Sigmoid colon (tissue), 4 donors: ENCODE results near the gene SH3TC2.

Source experiments
- EP300 ChIP-seq, 4 donors: sonication (generic); formaldehyde crosslinking; IDR thresholded peaks; one replicate each; pipeline ENCODE4 v1.6.1; 2017; ENCODE audit warnings: antibody characterized with exemption in 4 of 4
- POLR2A ChIP-seq, 2 donors: fragments of 450-650 bp; IDR thresholded peaks; one replicate each; pipeline ENCODE4 v1.6.1; 2016; ENCODE audit warnings: antibody characterized with exemption in 2 of 2, mild to moderate bottlenecking in 2 of 2, moderate library complexity in 2 of 2
- POLR2AphosphoS5 ChIP-seq, 4 donors: sonication (generic); formaldehyde crosslinking; IDR thresholded peaks; one replicate each; pipeline ENCODE4 v1.6.1; 2017; ENCODE audit warnings: antibody characterized with exemption in 4 of 4
- TF ChIP-seq, protein P1 (sequence below), 4 experiments: fragments of 450-650 bp in 3 of 4; fragments of 200-600 bp in 1 of 4; IDR thresholded peaks; one replicate each; pipeline ENCODE4 v1.5.1; 2016 to 2019; ENCODE audit warnings: antibody characterized with exemption in 4 of 4, mild to moderate bottlenecking in 3 of 4, moderate library complexity in 2 of 4

- TF ChIP-seq, protein P1, sequence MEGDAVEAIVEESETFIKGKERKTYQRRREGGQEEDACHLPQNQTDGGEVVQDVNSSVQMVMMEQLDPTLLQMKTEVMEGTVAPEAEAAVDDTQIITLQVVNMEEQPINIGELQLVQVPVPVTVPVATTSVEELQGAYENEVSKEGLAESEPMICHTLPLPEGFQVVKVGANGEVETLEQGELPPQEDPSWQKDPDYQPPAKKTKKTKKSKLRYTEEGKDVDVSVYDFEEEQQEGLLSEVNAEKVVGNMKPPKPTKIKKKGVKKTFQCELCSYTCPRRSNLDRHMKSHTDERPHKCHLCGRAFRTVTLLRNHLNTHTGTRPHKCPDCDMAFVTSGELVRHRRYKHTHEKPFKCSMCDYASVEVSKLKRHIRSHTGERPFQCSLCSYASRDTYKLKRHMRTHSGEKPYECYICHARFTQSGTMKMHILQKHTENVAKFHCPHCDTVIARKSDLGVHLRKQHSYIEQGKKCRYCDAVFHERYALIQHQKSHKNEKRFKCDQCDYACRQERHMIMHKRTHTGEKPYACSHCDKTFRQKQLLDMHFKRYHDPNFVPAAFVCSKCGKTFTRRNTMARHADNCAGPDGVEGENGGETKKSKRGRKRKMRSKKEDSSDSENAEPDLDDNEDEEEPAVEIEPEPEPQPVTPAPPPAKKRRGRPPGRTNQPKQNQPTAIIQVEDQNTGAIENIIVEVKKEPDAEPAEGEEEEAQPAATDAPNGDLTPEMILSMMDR (IDR thresholded peaks at IDR 0.05): no peak
- TF ChIP-seq EP300 (IDR thresholded peaks at IDR 0.05) (no peak), POLR2A (IDR thresholded peaks at IDR 0.05) (no peak), POLR2AphosphoS5 (IDR thresholded peaks at IDR 0.05) (no peak)
Observed at GRCh38 chr5:148990817-148991216, 72.0 kb downstream of the SH3TC2 start.
